ENCODE data around the gene POU2F1. TPM values are rescaled to one million over a fixed set of nuclear protein-coding genes. Genes with fewer than 3 reads are reported as not detected.

The POU2F1 gene
- polyA plus RNA-seq, 1 donor (not counting 4 experiments of a cell fraction or from before 2014, with no cell fraction given): 3.2 TPM

DNA sequence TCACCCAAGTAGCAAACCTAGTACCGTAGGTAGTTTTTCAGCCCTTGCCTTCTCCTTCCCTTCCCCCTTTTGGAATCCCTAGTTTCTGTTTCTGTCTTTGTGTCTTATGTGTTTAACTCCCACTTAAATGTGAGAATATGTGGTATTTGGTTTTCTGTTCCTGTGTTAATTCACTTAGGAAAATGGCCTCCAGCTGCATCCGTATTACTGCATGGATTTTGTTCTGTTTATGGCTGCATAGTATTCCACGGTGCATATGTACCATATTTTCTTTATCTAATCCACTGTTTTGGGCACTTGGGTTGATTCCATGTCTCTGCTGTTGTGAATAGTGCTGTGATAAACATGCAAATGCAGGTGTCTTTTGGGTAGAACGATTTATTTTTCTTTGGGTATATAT, 138.6 kb downstream of the POU2F1 start:
- no peak overlapping the region for H2AFZ ChIP-seq (ENCODE audit: control insufficient read depth, low read length)
- no peaks in the 10 kb centered on the region for H3K27me3 ChIP-seq (ENCODE audit: control insufficient read depth, extremely low read depth, insufficient read depth, low read length)
- no peaks in the 10 kb centered on the region for H3K36me3 ChIP-seq (ENCODE audit: control insufficient read depth in 2 of 2, extremely low read depth in 1 of 2, insufficient read depth in 2 of 2, low read length in 2 of 2)
- H3K9me1 ChIP-seq (ENCODE audit: control insufficient read depth, extremely low read depth, insufficient read depth, low read length): no peaks in the 10 kb centered on the region
- H3K4me3 ChIP-seq (ENCODE audit: control insufficient read depth in 2 of 3, extremely low read depth in 1 of 3, insufficient read depth in 2 of 3, low read depth in 1 of 3, low read length in 3 of 3): no peak overlapping the region
- no peaks in the 10 kb centered on the region for H4K20me1 ChIP-seq (ENCODE audit: control insufficient read depth, extremely low read depth, insufficient read depth, low read length)
- TF ChIP-seq, protein P1, sequence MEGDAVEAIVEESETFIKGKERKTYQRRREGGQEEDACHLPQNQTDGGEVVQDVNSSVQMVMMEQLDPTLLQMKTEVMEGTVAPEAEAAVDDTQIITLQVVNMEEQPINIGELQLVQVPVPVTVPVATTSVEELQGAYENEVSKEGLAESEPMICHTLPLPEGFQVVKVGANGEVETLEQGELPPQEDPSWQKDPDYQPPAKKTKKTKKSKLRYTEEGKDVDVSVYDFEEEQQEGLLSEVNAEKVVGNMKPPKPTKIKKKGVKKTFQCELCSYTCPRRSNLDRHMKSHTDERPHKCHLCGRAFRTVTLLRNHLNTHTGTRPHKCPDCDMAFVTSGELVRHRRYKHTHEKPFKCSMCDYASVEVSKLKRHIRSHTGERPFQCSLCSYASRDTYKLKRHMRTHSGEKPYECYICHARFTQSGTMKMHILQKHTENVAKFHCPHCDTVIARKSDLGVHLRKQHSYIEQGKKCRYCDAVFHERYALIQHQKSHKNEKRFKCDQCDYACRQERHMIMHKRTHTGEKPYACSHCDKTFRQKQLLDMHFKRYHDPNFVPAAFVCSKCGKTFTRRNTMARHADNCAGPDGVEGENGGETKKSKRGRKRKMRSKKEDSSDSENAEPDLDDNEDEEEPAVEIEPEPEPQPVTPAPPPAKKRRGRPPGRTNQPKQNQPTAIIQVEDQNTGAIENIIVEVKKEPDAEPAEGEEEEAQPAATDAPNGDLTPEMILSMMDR (optimal IDR thresholded peaks at IDR 0.05 in 1 of 3, IDR thresholded peaks at IDR 0.05 in 1 of 3, conservative IDR thresholded peaks at IDR 0.05 in 1 of 3; ENCODE audit: extremely low read depth in 1 of 3, insufficient read depth in 2 of 3, low read length in 3 of 3): no peak
- no peak for TF ChIP-seq EZH2 (IDR thresholded peaks at IDR 0.05; ENCODE audit: low read length)
- FAIRE-seq: no peak
- H3K4me2 ChIP-seq (ENCODE audit: control insufficient read depth, extremely low read depth, insufficient read depth, low read depth, low read length): no peak overlapping the region
- H3K9me3 ChIP-seq (ENCODE audit: control insufficient read depth, low read depth, low read length): no peaks in the 10 kb centered on the region
- no peak for DNase-seq (ENCODE audit: low read depth, low spot score)
- no peaks in the 10 kb centered on the region for H3K79me2 ChIP-seq (ENCODE audit: control insufficient read depth, insufficient read depth, low read length)
- no peak overlapping the region for H3K9ac ChIP-seq (ENCODE audit: control insufficient read depth, extremely low read depth, insufficient read depth, low read length)
- no peaks in the 10 kb centered on the region for H3K4me1 ChIP-seq (ENCODE audit: control insufficient read depth, extremely low read depth, insufficient read depth, low read length)
- dilution Hi-C loops (cut with MboI; ENCODE audit: extremely low pct_ligation_motif_present, low sequenced_read_pairs): no loop called here
- no peak overlapping the region for H3K27ac ChIP-seq (ENCODE audit: control insufficient read depth, insufficient read depth, low read length)

DNA sequence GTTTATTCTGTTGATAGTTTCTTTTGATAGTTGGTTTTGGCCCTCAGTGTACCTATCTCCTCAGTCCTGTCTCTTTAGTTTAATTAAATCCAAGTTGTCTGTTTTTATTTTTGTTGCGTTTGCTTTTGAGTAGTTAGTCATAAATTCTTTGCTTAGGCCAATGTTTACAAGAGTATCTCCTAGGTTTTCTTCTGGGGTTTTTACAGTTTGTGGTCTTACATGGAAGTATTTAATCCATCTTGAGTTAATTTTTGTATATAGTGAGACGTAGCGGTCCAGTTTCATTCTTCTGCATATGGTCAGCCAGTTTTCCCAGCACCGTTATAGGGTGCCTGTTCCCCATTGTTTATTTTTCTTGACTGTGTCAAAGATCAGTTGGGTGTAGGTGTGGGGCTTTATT, 139.4 kb downstream of the POU2F1 start:
- DNase-seq (ENCODE audit: low read depth, low spot score) (no peak), FAIRE-seq (no peak)
- no peak overlapping the region for H3K4me3 ChIP-seq (ENCODE audit: control insufficient read depth in 2 of 3, extremely low read depth in 1 of 3, insufficient read depth in 2 of 3, low read depth in 1 of 3, low read length in 3 of 3)
- no peak overlapping the region for H2AFZ ChIP-seq (ENCODE audit: control insufficient read depth, low read length)
- H3K9me1 ChIP-seq (ENCODE audit: control insufficient read depth, extremely low read depth, insufficient read depth, low read length): no peaks in the 10 kb centered on the region
- H3K36me3 ChIP-seq (ENCODE audit: control insufficient read depth in 2 of 2, extremely low read depth in 1 of 2, insufficient read depth in 2 of 2, low read length in 2 of 2): no peaks in the 10 kb centered on the region
- H3K9ac ChIP-seq (ENCODE audit: control insufficient read depth, extremely low read depth, insufficient read depth, low read length): no peak overlapping the region
- H3K27ac ChIP-seq (ENCODE audit: control insufficient read depth, insufficient read depth, low read length): no peak overlapping the region
- H3K4me1 ChIP-seq (ENCODE audit: control insufficient read depth, extremely low read depth, insufficient read depth, low read length): no peaks in the 10 kb centered on the region
- H4K20me1 ChIP-seq (ENCODE audit: control insufficient read depth, extremely low read depth, insufficient read depth, low read length): no peaks in the 10 kb centered on the region
- no peak for TF ChIP-seq EZH2 (IDR thresholded peaks at IDR 0.05; ENCODE audit: low read length)
- TF ChIP-seq, protein P1 (optimal IDR thresholded peaks at IDR 0.05 in 1 of 3, IDR thresholded peaks at IDR 0.05 in 1 of 3, conservative IDR thresholded peaks at IDR 0.05 in 1 of 3; ENCODE audit: extremely low read depth in 1 of 3, insufficient read depth in 2 of 3, low read length in 3 of 3): no peak
- dilution Hi-C loops (cut with MboI; ENCODE audit: extremely low pct_ligation_motif_present, low sequenced_read_pairs): no loop called here
- H3K79me2 ChIP-seq (ENCODE audit: control insufficient read depth, insufficient read depth, low read length): no peaks in the 10 kb centered on the region
- no peaks in the 10 kb centered on the region for H3K9me3 ChIP-seq (ENCODE audit: control insufficient read depth, low read depth, low read length)
- H3K4me2 ChIP-seq (ENCODE audit: control insufficient read depth, extremely low read depth, insufficient read depth, low read depth, low read length): no peak overlapping the region
- H3K27me3 ChIP-seq (ENCODE audit: control insufficient read depth, extremely low read depth, insufficient read depth, low read length): no peaks in the 10 kb centered on the region
